Brain microvascular endothelial cell (primary cell): ENCODE results near the gene KCNQ5.

ENCODE experiments used
- DNase-seq: peaks from one replicate; pipeline ENCODE4 v3.0.0-alpha.2; 2020
- H3K27ac ChIP-seq: fragments of 250-450 bp; sonication (Bioruptor Pico); 2 replicates; pipeline ENCODE4 v1.5.1; 2020; ENCODE audit warnings: mild to moderate bottlenecking, moderate library complexity
- H3K27me3 ChIP-seq: fragments of 250-450 bp; sonication (Bioruptor Pico); replicated peaks from 2 replicates; pipeline ENCODE4 v1.5.1; 2020; ENCODE audit warnings: mild to moderate bottlenecking
- H3K36me3 ChIP-seq: fragments of 250-450 bp; sonication (Bioruptor Pico); replicated peaks from 2 replicates; pipeline ENCODE4 v1.5.1; 2020; ENCODE audit warnings: mild to moderate bottlenecking
- H3K4me3 ChIP-seq: 2 replicates; pipeline ENCODE4 v1.5.1; 2011; ENCODE audit warnings: low read depth, mild to moderate bottlenecking, control low read depth, low read length, moderate library complexity
- in situ Hi-C: cut with HindIII; loops from 2 replicates; pipeline ENCODE4 v1.10.0; 2017; ENCODE audit warnings: low sequenced_read_pairs, low pct_ligation_motif_present
- TF ChIP-seq, protein P1 (sequence below): IDR thresholded peaks from 2 replicates; pipeline ENCODE4 v1.5.1; 2011; ENCODE audit warnings: low read depth, mild to moderate bottlenecking, moderate library complexity, low read length, control low read depth, inconsistent platforms; ENCODE audit errors: missing control alignments

Gene KCNQ5

DNA sequence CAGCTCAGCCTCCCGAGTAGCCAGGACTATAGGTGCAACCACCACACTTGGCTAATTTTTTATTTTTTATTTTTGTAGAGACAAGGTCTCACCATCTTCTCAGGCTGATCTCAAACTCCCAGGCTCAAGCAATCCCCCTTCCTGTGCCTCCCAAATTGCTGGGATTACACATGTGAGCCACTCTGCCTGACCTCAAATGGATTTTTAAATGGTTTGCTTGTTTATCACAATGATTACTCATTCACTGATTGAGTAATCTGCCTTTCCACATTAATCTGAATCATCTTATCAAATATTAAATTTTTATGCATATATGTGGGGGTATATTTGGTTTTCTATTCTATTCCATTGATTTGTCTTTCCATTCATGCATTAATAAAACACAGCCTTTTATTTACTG lies 612.9 kb downstream of the KCNQ5 start:
- in situ Hi-C loops = no loop called here
- Histone ChIP-seq H3K4me3 (no peak overlapping the region), H3K27ac (no peak overlapping the region), H3K36me3 (no peaks in the 10 kb centered on the region), H3K27me3 (no peaks in the 10 kb centered on the region)
- TF ChIP-seq, protein P1, sequence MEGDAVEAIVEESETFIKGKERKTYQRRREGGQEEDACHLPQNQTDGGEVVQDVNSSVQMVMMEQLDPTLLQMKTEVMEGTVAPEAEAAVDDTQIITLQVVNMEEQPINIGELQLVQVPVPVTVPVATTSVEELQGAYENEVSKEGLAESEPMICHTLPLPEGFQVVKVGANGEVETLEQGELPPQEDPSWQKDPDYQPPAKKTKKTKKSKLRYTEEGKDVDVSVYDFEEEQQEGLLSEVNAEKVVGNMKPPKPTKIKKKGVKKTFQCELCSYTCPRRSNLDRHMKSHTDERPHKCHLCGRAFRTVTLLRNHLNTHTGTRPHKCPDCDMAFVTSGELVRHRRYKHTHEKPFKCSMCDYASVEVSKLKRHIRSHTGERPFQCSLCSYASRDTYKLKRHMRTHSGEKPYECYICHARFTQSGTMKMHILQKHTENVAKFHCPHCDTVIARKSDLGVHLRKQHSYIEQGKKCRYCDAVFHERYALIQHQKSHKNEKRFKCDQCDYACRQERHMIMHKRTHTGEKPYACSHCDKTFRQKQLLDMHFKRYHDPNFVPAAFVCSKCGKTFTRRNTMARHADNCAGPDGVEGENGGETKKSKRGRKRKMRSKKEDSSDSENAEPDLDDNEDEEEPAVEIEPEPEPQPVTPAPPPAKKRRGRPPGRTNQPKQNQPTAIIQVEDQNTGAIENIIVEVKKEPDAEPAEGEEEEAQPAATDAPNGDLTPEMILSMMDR = no peak
- DNase-seq = peak; percentile 43

DNA sequence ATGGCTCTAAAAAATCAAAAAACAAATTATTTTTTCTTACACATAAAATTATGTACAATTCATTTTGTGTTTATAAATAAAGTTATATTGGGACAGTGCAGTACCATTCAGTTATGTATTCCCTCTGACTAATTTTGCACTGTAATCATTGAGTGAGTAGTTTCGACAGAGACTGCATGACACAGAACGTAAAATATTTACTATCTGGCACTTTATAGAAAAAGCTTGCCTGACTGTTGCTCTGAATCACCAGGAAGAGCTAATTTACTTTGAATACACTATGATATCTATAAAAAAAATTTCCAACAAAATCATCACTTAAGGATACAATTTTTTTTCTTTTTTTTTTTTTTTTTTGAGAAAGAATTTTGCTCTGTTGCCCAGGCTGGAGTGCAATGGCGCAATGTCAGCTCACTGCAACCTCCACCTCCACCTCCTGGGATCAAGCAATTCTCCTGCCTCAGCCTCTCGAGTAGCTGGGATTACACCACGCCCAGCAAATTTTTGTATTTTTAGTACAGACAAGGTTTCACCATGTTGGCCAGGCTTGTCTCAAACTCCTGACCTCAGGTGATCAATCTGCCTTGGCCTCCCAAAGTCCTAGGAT lies 614.4 kb downstream of the KCNQ5 start:
- no peaks in the 10 kb centered on the region for H3K36me3 ChIP-seq
- no peaks in the 10 kb centered on the region for H3K27me3 ChIP-seq
- peak overlapping the region; percentile 43 for H3K27ac ChIP-seq
- TF ChIP-seq, protein P1 = no peak
- H3K4me3 ChIP-seq = no peak overlapping the region
- in situ Hi-C loops = no loop called here
- DNase-seq = peak; percentile 51

DNA sequence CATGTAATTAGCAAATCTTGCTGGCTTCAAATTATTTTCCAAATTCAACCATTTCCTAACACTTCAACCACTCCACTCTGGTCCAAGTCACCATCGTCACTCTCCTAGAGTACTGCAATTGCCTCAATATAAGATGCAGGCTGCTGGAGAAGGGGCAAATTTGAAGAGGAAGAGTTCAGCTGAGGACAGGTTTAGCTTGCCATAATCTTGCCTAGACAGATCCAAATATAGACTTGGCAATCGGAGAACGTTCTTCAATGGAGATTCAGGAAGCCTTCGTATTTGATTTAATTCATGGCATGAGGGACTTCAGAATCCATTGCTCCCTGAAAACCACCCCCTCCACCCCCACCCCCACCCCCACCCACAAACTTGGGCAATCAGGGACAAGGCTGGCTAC lies 618.9 kb downstream of the KCNQ5 start:
- Histone ChIP-seq H3K27me3 (no peaks in the 10 kb centered on the region), H3K36me3 (no peaks in the 10 kb centered on the region), H3K4me3 (no peak overlapping the region), H3K27ac (no peak overlapping the region)
- DNase-seq = no peak
- in situ Hi-C loops = no loop called here
- TF ChIP-seq, protein P1 = no peak

DNA sequence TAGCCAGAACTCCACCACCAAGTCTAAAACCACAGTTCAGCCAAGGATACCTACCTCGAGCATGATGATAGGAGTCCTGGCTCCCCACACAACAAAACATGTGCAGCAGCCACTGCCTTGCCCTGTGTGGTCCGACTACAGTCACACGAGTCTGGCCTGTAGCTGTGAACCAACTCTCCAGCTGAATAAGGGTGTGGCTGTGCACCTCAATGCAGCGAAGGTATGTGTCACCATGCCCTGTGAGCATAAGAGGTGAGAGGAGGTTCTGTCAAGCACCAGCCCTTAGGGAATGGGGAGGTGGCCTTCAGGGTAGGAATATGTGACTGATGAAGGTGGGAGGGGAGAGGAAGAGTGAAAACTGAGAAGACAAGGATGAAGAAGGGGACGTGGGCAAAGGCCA lies 620.1 kb downstream of the KCNQ5 start:
- in situ Hi-C loops = no loop called here
- TF ChIP-seq, protein P1 = no peak
- H3K27ac ChIP-seq = no peak overlapping the region

More for the DNA sequence above, 620.1 kb downstream of the KCNQ5 start:
- H3K27me3 ChIP-seq = no peaks in the 10 kb centered on the region
- DNase-seq = no peak
- no peaks in the 10 kb centered on the region for H3K36me3 ChIP-seq
- H3K4me3 ChIP-seq = no peak overlapping the region
